H9 (cell line): ENCODE results near the gene MYB. TPM values are rescaled to one million over a fixed set of nuclear protein-coding genes. Genes with fewer than 3 reads are reported as not detected.

Experiments
- DNase-seq: peaks from one replicate; pipeline ENCODE4 v3.0.0-alpha.2; 2017
- H2AFZ ChIP-seq: one replicate; pipeline ENCODE4 v1.6.1; 2013; ENCODE audit warnings: mild to moderate bottlenecking, low read length, control low read depth, moderate library complexity
- H2AK5ac ChIP-seq: 2 replicates; pipeline ENCODE4 v1.6.1; 2013; ENCODE audit warnings: low read length, control low read depth, mixed read lengths; ENCODE audit not compliant: insufficient read length
- H2BK120ac ChIP-seq: one replicate; pipeline ENCODE4 v1.6.1; 2013; ENCODE audit warnings: low read depth, mild to moderate bottlenecking, low read length, control low read depth, inconsistent platforms; ENCODE audit not compliant: poor library complexity, severe bottlenecking
- H2BK12ac ChIP-seq: 2 replicates; pipeline ENCODE4 v1.6.1; 2013; ENCODE audit warnings: low read length, control low read depth, mixed read lengths, low read depth; ENCODE audit not compliant: insufficient read length
- H2BK15ac ChIP-seq: 2 replicates; pipeline ENCODE4 v1.6.1; 2013; ENCODE audit warnings: low read depth, low read length, control low read depth
- H2BK20ac ChIP-seq: one replicate; pipeline ENCODE4 v1.6.1; 2013; ENCODE audit warnings: low read depth, mild to moderate bottlenecking, low read length, control low read depth, inconsistent platforms; ENCODE audit not compliant: poor library complexity, severe bottlenecking
- H2BK5ac ChIP-seq: 2 replicates; pipeline ENCODE4 v1.6.1; 2013; ENCODE audit warnings: low read length, control low read depth, mixed read lengths; ENCODE audit not compliant: insufficient read length
- H3K14ac ChIP-seq: 2 replicates; pipeline ENCODE4 v1.6.1; 2013; ENCODE audit warnings: low read length, control low read depth; ENCODE audit not compliant: insufficient read depth
- H3K18ac ChIP-seq: 2 replicates; pipeline ENCODE4 v1.6.1; 2013; ENCODE audit warnings: low read depth, mild to moderate bottlenecking, mixed read lengths, low read length, control low read depth; ENCODE audit not compliant: insufficient read length
- H3K23ac ChIP-seq: 2 replicates; pipeline ENCODE4 v1.6.1; 2013; ENCODE audit warnings: low read length, control low read depth, mixed read lengths, low read depth; ENCODE audit not compliant: insufficient read length
- H3K23me2 ChIP-seq: 2 replicates; pipeline ENCODE4 v1.6.1; 2013; ENCODE audit warnings: low read depth, mild to moderate bottlenecking, mixed read lengths, low read length, control low read depth; ENCODE audit not compliant: insufficient read length, poor library complexity, severe bottlenecking
- H3K27ac ChIP-seq: 2 replicates; pipeline ENCODE4 v1.5.1; 2013; ENCODE audit warnings: low read length, control low read depth, mixed read lengths, low read depth; ENCODE audit not compliant: insufficient read length
- H3K27me3 ChIP-seq: 2 replicates; pipeline ENCODE4 v1.6.1; 2013; ENCODE audit warnings: low read length, control low read depth, inconsistent platforms; ENCODE audit not compliant: insufficient read depth
- H3K4ac ChIP-seq: 2 replicates; pipeline ENCODE4 v1.6.1; 2013; ENCODE audit warnings: low read depth, mild to moderate bottlenecking, control low read depth, inconsistent platforms, low read length, moderate library complexity
- H3K4me1 ChIP-seq: 2 replicates; pipeline ENCODE4 v1.6.1; 2013; ENCODE audit warnings: low read length, control low read depth, inconsistent platforms; ENCODE audit not compliant: insufficient read depth
- H3K4me2 ChIP-seq: 2 replicates; pipeline ENCODE4 v1.6.1; 2013; ENCODE audit warnings: low read length, control low read depth, mixed read lengths; ENCODE audit not compliant: insufficient read length, insufficient read depth
- H3K56ac ChIP-seq: 2 replicates; pipeline ENCODE4 v1.6.1; 2013; ENCODE audit warnings: low read depth, mild to moderate bottlenecking, mixed read lengths, low read length, control low read depth; ENCODE audit not compliant: insufficient read length
- H3K79me1 ChIP-seq: 2 replicates; pipeline ENCODE4 v1.6.1; 2013; ENCODE audit warnings: low read depth, mild to moderate bottlenecking, moderate library complexity, low read length, control low read depth, inconsistent platforms; ENCODE audit not compliant: insufficient read depth, poor library complexity, severe bottlenecking
- H3K79me2 ChIP-seq: 2 replicates; pipeline ENCODE4 v1.6.1; 2013; ENCODE audit warnings: low read length, control low read depth, inconsistent platforms; ENCODE audit not compliant: insufficient read depth
- H3K9ac ChIP-seq: 2 replicates; pipeline ENCODE4 v1.6.1; 2013; ENCODE audit warnings: low read length, control low read depth, mixed read lengths; ENCODE audit not compliant: insufficient read length; ENCODE audit errors: extremely low read depth
- H3K9me3 ChIP-seq: one replicate; pipeline ENCODE4 v1.6.1; 2013; ENCODE audit warnings: low read depth, low read length, inconsistent platforms; ENCODE audit not compliant: control insufficient read depth
- H3T11ph ChIP-seq: one replicate; pipeline ENCODE4 v1.6.1; 2013; ENCODE audit warnings: mild to moderate bottlenecking, low read length, control low read depth, inconsistent platforms
- H4K20me1 ChIP-seq: one replicate; pipeline ENCODE4 v1.6.1; 2013; ENCODE audit not compliant: control insufficient read depth, insufficient read length, insufficient read depth
- H4K5ac ChIP-seq: 2 replicates; pipeline ENCODE4 v1.6.1; 2013; ENCODE audit warnings: low read depth, mild to moderate bottlenecking, mixed read lengths, low read length, control low read depth; ENCODE audit not compliant: insufficient read length
- H4K8ac ChIP-seq: replicated peaks from 2 replicates; pipeline ENCODE4 v1.6.1; 2013; ENCODE audit warnings: low read length, control low read depth, mixed read lengths, low read depth; ENCODE audit not compliant: insufficient read length
- H4K91ac ChIP-seq: 2 replicates; pipeline ENCODE4 v1.6.1; 2013; ENCODE audit warnings: low read depth, mild to moderate bottlenecking, moderate library complexity, mixed read lengths, low read length, control low read depth; ENCODE audit not compliant: insufficient read length
- H3K27ac Mint-ChIP-seq, 3 experiments: 2 replicates in 2 of 3; 3 replicates in 1 of 3; pipeline ENCODE4 v1.8.0; 2020 to 2021; ENCODE audit warnings: mixed read lengths in 3 of 3, mild to moderate bottlenecking in 1 of 3, moderate library complexity in 1 of 3
- H3K27me3 Mint-ChIP-seq: 2 replicates; pipeline ENCODE4 v1.8.0; 2021; ENCODE audit warnings: low read depth, mild to moderate bottlenecking, moderate library complexity, mixed read lengths
- H3K36me3 Mint-ChIP-seq, 3 experiments: 2 replicates in 2 of 3; 3 replicates in 1 of 3; pipeline ENCODE4 v1.8.0; 2020 to 2021; ENCODE audit warnings: low read depth in 3 of 3, mixed read lengths in 3 of 3; ENCODE audit not compliant: insufficient read depth in 1 of 3
- H3K4me1 Mint-ChIP-seq, 2 experiments: 2 replicates each; pipeline ENCODE4 v1.8.0; 2020; ENCODE audit warnings: mixed read lengths in 2 of 2
- H3K4me3 Mint-ChIP-seq, 2 experiments: 2 replicates in 1 of 2; 3 replicates in 1 of 2; pipeline ENCODE4 v1.8.0; 2020 to 2021; ENCODE audit warnings: mild to moderate bottlenecking in 2 of 2, mixed read lengths in 2 of 2, moderate library complexity in 1 of 2
- H3K9me3 Mint-ChIP-seq, 2 experiments: 2 replicates in 1 of 2; 3 replicates in 1 of 2; pipeline ENCODE4 v1.8.0; 2020; ENCODE audit warnings: mild to moderate bottlenecking in 2 of 2, mixed read lengths in 2 of 2, moderate library complexity in 1 of 2
- whole genome bisulfite sequencing: extraction: QIAGEN DNeasy Blood & Tissue Kit; methylation state at CpG from one replicate; pipeline ENCODE4 v1.1.7; 2013; ENCODE audit warnings: missing lambda C conversion rate, low lambda C conversion rate, mixed read lengths; ENCODE audit not compliant: insufficient read length; ENCODE audit errors: extremely low coverage; 5-methylcytosine and 5-hydroxymethylcytosine counted together
- total RNA-seq: library from RNA; stranded (reverse); gene quantifications from 2 replicates; pipeline ENCODE4 v1.2.1, GENCODE V29; 2021
- TF ChIP-seq, protein P1 (sequence below): fragments of 200-600 bp; sonication (generic); conservative IDR thresholded peaks from 3 replicates; pipeline ENCODE4 v1.8.0; 2021; ENCODE audit warnings: antibody characterized with exemption, mild to moderate bottlenecking

Gene MYB
- total RNA-seq, 1 experiment from 2014 or later: 5.8 TPM

DNA sequence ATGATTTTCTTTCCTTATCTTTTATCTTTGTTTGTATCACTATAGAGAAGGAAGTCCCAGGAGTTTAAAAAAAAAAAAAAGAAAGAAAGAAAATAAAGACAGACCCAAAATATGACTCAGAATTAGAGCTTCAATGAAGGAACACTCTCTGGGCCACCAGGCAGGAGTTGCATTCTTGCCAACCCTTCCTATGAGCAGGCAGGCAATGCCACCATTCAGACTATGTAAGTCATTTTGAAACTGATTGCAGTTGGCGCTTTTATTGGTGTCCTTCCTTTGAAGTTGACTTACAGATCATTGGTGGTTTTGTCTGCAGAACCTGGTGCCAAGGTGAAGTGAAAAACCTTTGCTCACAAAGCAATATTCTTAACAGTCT is 50.3 kb downstream of the MYB start:
- no peaks in the 10 kb centered on the region for H3K27me3 Mint-ChIP-seq
- H3K14ac ChIP-seq: no peak overlapping the region
- no peak overlapping the region for H2BK12ac ChIP-seq
- H3K4me3 Mint-ChIP-seq: no peak overlapping the region
- H4K20me1 ChIP-seq: no peaks in the 10 kb centered on the region
- peaks cover 0 to 3% of the 10 kb centered on the region in 2 experiments; a peak in 1 of 5 replicates for H3K9me3 Mint-ChIP-seq
- H2BK120ac ChIP-seq: no peak overlapping the region
- H3K27me3 ChIP-seq: no peaks in the 10 kb centered on the region
- H2BK15ac ChIP-seq: no peak overlapping the region
- no peaks in the 10 kb centered on the region for H3K79me1 ChIP-seq
- no peaks in the 10 kb centered on the region; a peak in 1 of 7 replicates for H3K36me3 Mint-ChIP-seq
- no peak overlapping the region for H3K23ac ChIP-seq
- no peak overlapping the region for H3K9ac ChIP-seq
- H3K4ac ChIP-seq: no peak overlapping the region
- H3K27ac Mint-ChIP-seq: no peak overlapping the region
- TF ChIP-seq, protein P1, sequence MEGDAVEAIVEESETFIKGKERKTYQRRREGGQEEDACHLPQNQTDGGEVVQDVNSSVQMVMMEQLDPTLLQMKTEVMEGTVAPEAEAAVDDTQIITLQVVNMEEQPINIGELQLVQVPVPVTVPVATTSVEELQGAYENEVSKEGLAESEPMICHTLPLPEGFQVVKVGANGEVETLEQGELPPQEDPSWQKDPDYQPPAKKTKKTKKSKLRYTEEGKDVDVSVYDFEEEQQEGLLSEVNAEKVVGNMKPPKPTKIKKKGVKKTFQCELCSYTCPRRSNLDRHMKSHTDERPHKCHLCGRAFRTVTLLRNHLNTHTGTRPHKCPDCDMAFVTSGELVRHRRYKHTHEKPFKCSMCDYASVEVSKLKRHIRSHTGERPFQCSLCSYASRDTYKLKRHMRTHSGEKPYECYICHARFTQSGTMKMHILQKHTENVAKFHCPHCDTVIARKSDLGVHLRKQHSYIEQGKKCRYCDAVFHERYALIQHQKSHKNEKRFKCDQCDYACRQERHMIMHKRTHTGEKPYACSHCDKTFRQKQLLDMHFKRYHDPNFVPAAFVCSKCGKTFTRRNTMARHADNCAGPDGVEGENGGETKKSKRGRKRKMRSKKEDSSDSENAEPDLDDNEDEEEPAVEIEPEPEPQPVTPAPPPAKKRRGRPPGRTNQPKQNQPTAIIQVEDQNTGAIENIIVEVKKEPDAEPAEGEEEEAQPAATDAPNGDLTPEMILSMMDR: no peak
- no peak overlapping the region for H3T11ph ChIP-seq
- no peak overlapping the region for H2AFZ ChIP-seq
- H3K56ac ChIP-seq: no peak overlapping the region
- H4K8ac ChIP-seq: no peak overlapping the region
- peaks cover 3% of the 10 kb centered on the region for H3K23me2 ChIP-seq
- H3K9me3 ChIP-seq: no peaks in the 10 kb centered on the region
- H3K4me2 ChIP-seq: no peak overlapping the region
- no peak for DNase-seq
- no peak overlapping the region for H4K91ac ChIP-seq
- H3K79me2 ChIP-seq: no peaks in the 10 kb centered on the region
- no peak overlapping the region for H2BK5ac ChIP-seq
- WGBS: no CpG with 5 or more reads among the region's 1 CpG
- H3K27ac ChIP-seq: no peak overlapping the region
- no peak overlapping the region for H2AK5ac ChIP-seq
- no peaks in the 10 kb centered on the region for H3K4me1 ChIP-seq
- no peak overlapping the region for H3K18ac ChIP-seq
- no peak overlapping the region for H2BK20ac ChIP-seq
- peaks cover 7 to 13% of the 10 kb centered on the region in 2 experiments for H3K4me1 Mint-ChIP-seq
- H4K5ac ChIP-seq: no peak overlapping the region
